ENCODE measurements around the gene ZNHIT2.

Gene ZNHIT2

DNA sequence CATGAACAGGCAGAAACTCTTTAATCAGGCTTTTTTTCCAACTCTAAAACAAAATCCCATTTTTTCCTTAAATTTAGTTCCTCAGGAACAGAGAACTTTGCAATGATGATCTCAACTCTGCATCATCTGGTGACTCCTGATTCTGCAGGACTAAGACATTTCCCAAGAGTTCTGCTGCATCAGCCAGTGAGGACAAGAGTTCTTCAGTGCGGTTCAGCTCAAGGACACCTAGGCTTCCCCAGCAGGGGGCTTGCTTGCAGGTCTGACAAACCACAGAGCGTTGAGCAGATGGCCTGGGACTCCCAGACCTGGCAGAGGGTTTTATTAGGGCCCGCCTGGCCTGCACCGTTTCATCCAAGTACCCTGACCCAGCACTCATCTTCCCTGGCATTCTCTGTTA, 40.0 kb downstream of the ZNHIT2 start:
- DNase-seq (ENCODE audit: extremely low spot score) = no peak
- ChIA-PET POLR2A (interaction anchor here (1.3 kb wide), 1 partner anchor 40 kb away, joined by 4 read pairs; the partner anchor contains the start of gene ZNHIT2), CTCF (interaction anchor here (1.1 kb wide), 1 partner anchor 33 kb away, joined by 3 read pairs; no protein-coding TSS in a partner anchor)
- TF ChIP-seq FOXA1 (IDR thresholded peaks at IDR 0.05) (no peak), CTBP1 (IDR thresholded peaks at IDR 0.05; ENCODE audit: borderline replicate concordance) (no peak), SP1 (IDR thresholded peaks at IDR 0.05) (no peak), HDGF (IDR thresholded peaks at IDR 0.05; ENCODE audit: borderline replicate concordance) (no peak), ZNF384 (IDR thresholded peaks at IDR 0.05) (no peak)

DNA sequence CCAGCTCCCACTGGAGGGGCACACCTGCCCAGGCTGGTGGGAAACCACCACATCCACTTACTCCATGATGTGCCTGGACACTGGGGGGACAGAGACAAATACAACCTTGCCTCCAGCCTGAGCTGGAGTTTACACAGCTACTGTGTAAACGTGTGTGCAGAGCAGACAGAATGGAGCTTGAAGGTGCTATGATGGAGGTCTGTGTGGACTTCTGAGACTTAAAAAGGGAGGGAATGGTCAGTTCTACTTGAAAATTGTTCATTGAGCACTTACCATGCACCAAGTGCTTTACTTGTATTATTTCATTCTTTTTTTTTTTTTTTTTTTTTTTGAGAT, 44.9 kb downstream of the ZNHIT2 start:
- DNase-seq (ENCODE audit: extremely low spot score) = no peak
- TF ChIP-seq FOXK2 (IDR thresholded peaks at IDR 0.05) (no peak), HDGF (IDR thresholded peaks at IDR 0.05; ENCODE audit: borderline replicate concordance) (no peak), TARDBP (IDR thresholded peaks at IDR 0.05) (no peak), ELF4 (IDR thresholded peaks at IDR 0.05) (no peak), L3MBTL2 (conservative IDR thresholded peaks at IDR 0.05) (no peak), ARNT (IDR thresholded peaks at IDR 0.05) (no peak), NFRKB (IDR thresholded peaks at IDR 0.05) (no peak), ZNF384 (IDR thresholded peaks at IDR 0.05) (no peak), CTBP1 (IDR thresholded peaks at IDR 0.05; ENCODE audit: borderline replicate concordance) (no peak), SP1 (IDR thresholded peaks at IDR 0.05) (no peak), BHLHE40 (IDR thresholded peaks at IDR 0.05; ENCODE audit: borderline replicate concordance) (no peak), FOXA1 (IDR thresholded peaks at IDR 0.05) (no peak), SUZ12 (IDR thresholded peaks at IDR 0.05) (no peak), LEF1 (IDR thresholded peaks at IDR 0.05; ENCODE audit: borderline replicate concordance) (no peak), FOXM1 (IDR thresholded peaks at IDR 0.05; ENCODE audit: borderline replicate concordance) (no peak)
- TF ChIP-seq, protein P1, sequence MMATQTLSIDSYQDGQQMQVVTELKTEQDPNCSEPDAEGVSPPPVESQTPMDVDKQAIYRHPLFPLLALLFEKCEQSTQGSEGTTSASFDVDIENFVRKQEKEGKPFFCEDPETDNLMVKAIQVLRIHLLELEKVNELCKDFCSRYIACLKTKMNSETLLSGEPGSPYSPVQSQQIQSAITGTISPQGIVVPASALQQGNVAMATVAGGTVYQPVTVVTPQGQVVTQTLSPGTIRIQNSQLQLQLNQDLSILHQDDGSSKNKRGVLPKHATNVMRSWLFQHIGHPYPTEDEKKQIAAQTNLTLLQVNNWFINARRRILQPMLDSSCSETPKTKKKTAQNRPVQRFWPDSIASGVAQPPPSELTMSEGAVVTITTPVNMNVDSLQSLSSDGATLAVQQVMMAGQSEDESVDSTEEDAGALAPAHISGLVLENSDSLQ (IDR thresholded peaks at IDR 0.05) = no peak
- ChIA-PET POLR2A (interaction anchor here (1.1 to 1.5 kb wide), 2 partner anchors 11 to 32 kb away, joined by 4 to 5 read pairs; partner anchors contain the start of genes CDCA5, SAC3D1 and ZFPL1), CTCF (interaction anchor here (1.0 kb wide), 1 partner anchor 58 kb away, joined by 3 read pairs; no protein-coding TSS in a partner anchor)

DNA sequence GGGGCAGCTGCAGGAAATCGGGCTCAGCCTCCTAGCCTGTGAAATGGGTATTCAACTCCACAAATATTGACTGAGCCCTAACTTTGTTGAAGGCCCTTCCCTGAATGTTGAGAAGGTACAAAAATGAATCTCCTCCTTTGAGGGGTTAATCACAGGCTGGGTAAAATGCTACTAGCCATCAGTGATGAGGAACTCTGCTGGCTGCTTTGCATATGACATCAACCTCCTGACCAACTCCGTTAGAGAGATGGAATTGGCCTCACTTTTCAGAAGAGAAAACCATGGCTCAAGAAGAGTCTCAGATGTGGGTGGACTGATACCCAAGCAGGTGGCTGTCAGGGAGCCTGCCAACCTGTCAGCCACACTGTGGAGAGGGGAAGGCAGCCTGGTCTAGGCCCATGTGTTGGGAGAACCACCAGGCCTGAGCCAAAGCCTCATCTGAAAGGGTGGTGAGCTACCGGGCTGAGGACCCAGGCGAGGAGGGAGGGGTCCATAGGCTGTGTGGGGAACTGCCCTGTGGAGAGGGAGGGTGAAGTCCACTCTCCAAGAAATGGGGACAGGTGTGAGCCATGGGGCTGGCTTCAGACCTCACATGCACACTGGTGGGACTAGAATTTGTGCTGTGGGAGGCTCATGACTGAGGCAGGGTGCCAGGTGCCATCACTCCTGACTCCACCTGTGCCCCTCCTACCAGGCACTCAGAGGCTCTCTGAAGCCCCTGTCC, 45.4 kb downstream of the ZNHIT2 start:
- POLR2A ChIA-PET = interaction anchor here (1.5 kb wide), 1 partner anchor 31 kb away, joined by 4 read pairs; the partner anchor contains the start of gene SAC3D1

DNA sequence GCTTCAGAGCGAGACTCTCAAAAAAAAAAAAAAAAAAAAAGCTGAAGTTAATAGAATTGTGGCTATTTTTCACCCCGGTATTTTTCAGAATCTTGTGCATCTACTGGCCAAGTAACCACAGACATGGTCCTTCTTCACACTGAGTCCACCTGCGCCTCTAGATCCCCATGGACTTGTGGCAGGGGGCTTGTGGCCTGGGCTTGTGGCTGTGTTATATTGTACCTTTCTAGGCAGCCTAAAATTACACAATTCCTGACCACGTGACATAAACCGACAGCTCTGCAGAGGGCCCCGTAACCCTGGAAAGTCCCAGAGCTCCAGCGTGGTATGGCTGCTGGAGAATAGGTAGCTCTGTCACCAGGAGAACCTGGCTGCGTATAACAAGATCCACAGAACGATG, 48.3 kb downstream of the ZNHIT2 start:
- POLR2A ChIA-PET = interaction anchor here (1.4 kb wide), 2 partner anchors 13 to 28 kb away, joined by 3 to 7 read pairs; partner anchors contain the start of gene SAC3D1
- TF ChIP-seq FOXK2 (IDR thresholded peaks at IDR 0.05) = no peak
- TF ChIP-seq HDGF (IDR thresholded peaks at IDR 0.05; ENCODE audit: borderline replicate concordance) = no peak
- no peak for TF ChIP-seq ZNF384 (IDR thresholded peaks at IDR 0.05)
- TF ChIP-seq, protein P1 (IDR thresholded peaks at IDR 0.05) = no peak
- TF ChIP-seq TARDBP (IDR thresholded peaks at IDR 0.05) = no peak
- DNase-seq (ENCODE audit: extremely low spot score) = no peak
- CTCF ChIA-PET = interaction anchor here (1.0 kb wide), 1 partner anchor 246 kb away, joined by 3 read pairs; no protein-coding TSS in a partner anchor

More for the DNA sequence above, 45.4 kb downstream of the ZNHIT2 start:
- TF ChIP-seq FOXM1 (IDR thresholded peaks at IDR 0.05; ENCODE audit: borderline replicate concordance) = no peak
- DNase-seq (ENCODE audit: extremely low spot score) = no peak
- CTCF ChIA-PET = interaction anchor here (1.0 kb wide), 1 partner anchor 58 kb away, joined by 3 read pairs; no protein-coding TSS in a partner anchor

DNA sequence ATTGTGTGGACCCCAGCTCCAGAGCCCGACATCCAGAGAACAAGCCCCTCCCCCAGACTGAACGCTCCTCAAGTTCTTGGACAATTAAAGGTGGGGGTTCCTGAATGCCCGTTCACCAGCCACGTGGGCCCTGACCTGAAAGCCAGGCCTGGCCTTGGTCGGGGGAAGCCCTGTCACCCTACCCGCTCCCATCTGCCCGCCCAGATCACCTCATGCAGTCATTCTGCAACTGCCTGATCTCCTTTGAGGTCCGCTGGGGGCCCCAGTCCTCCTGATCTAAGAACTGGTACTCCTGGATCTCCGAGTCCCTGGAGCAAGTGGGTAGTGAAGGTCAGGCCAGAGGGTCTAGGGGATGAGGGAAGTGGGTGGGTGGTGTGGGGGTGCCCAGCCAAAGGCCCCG, 50.1 kb downstream of the ZNHIT2 start:
- DNase-seq (ENCODE audit: extremely low spot score) = no peak
- TF ChIP-seq L3MBTL2 (conservative IDR thresholded peaks at IDR 0.05) = no peak
- no peak for TF ChIP-seq LEF1 (IDR thresholded peaks at IDR 0.05; ENCODE audit: borderline replicate concordance)
- TF ChIP-seq FOXA1 (IDR thresholded peaks at IDR 0.05) = no peak
- no peak for TF ChIP-seq TARDBP (IDR thresholded peaks at IDR 0.05)
- TF ChIP-seq FOXM1 (IDR thresholded peaks at IDR 0.05; ENCODE audit: borderline replicate concordance) = no peak
- TF ChIP-seq SUZ12 (IDR thresholded peaks at IDR 0.05) = no peak
- no peak for TF ChIP-seq SP1 (IDR thresholded peaks at IDR 0.05)
- TF ChIP-seq NFRKB (IDR thresholded peaks at IDR 0.05) = no peak
- no peak for TF ChIP-seq BHLHE40 (IDR thresholded peaks at IDR 0.05; ENCODE audit: borderline replicate concordance)
- TF ChIP-seq ZNF384 (IDR thresholded peaks at IDR 0.05) = no peak
- TF ChIP-seq FOXK2 (IDR thresholded peaks at IDR 0.05) = no peak
- TF ChIP-seq, protein P1 (IDR thresholded peaks at IDR 0.05) = no peak
- TF ChIP-seq ARNT (IDR thresholded peaks at IDR 0.05) = no peak
- TF ChIP-seq ELF4 (IDR thresholded peaks at IDR 0.05) = no peak
- no peak for TF ChIP-seq CTBP1 (IDR thresholded peaks at IDR 0.05; ENCODE audit: borderline replicate concordance)
- no peak for TF ChIP-seq HDGF (IDR thresholded peaks at IDR 0.05; ENCODE audit: borderline replicate concordance)
- ChIA-PET POLR2A (interaction anchor here (1.3 kb wide), 1 partner anchor 15 kb away, joined by 3 read pairs; no protein-coding TSS in a partner anchor), CTCF (no interaction called here)

DNA sequence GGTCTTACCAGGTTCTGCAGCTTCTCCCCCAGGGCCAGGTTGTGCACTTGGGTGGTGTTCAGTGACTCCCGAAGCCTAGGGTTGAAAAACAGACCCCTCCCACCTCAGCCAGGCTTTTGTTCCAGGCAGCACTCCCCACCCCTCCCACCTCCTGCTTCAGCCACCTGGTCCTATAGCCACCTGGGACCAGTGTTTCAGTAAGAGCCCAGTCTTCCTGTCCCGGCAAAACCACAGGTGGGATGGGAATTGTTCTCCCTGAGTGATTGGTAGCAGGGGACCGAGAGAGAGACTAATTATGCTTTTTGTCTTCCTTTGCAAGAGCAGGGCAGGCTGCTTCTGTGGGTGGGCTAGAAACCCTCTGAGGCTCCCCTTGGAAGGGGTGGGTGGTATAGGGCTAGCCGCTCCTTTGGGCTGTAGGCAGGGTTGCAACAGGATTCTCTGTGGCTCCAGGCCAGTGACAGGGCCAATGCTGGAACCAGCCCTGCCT, 50.7 kb downstream of the ZNHIT2 start:
- CTCF ChIA-PET = no interaction called here
- no peak for DNase-seq (ENCODE audit: extremely low spot score)
- POLR2A ChIA-PET = interaction anchor here (1.3 kb wide), 1 partner anchor 16 kb away, joined by 3 read pairs; no protein-coding TSS in a partner anchor
- TF ChIP-seq FOXK2 (IDR thresholded peaks at IDR 0.05) = no peak
- no peak for TF ChIP-seq CTBP1 (IDR thresholded peaks at IDR 0.05; ENCODE audit: borderline replicate concordance)
- TF ChIP-seq TARDBP (IDR thresholded peaks at IDR 0.05) = no peak
- no peak for TF ChIP-seq NFRKB (IDR thresholded peaks at IDR 0.05)
- TF ChIP-seq SUZ12 (IDR thresholded peaks at IDR 0.05) = no peak
- no peak for TF ChIP-seq FOXM1 (IDR thresholded peaks at IDR 0.05; ENCODE audit: borderline replicate concordance)

Data from HEK293T (cell line).